ENCODE measurements around the gene TACR1.

The TACR1 gene

GRCh38 chr2:75045526-75046050, 153.7 kb downstream of the TACR1 start:
- no peak for DNase-seq

- DNase-seq = no peak
These were observed 155.0 kb downstream of the TACR1 start for GRCh38 chr2:75044291-75044690.

GRCh38 chr2:75042823-75043222, 156.5 kb downstream of the TACR1 start:
- no peak for DNase-seq

GRCh38 chr2:75041731-75042600, 157.4 kb downstream of the TACR1 start:
- no peak for DNase-seq

GRCh38 chr2:75041226-75041625, 158.1 kb downstream of the TACR1 start:
- no peak for DNase-seq

- no peak for DNase-seq
These were observed 163.6 kb downstream of the TACR1 start for GRCh38 chr2:75035444-75036353.

- DNase-seq = no peak
These were observed 165.8 kb downstream of the TACR1 start for GRCh38 chr2:75033516-75033915.

- no peak for DNase-seq
These were observed 167.2 kb downstream of the TACR1 start for GRCh38 chr2:75031906-75032803.

- no peak for DNase-seq
These were observed 168.1 kb downstream of the TACR1 start for GRCh38 chr2:75031171-75031570.

- no peak for DNase-seq
These were observed 168.9 kb downstream of the TACR1 start for GRCh38 chr2:75030218-75031009.

- no peak for DNase-seq
These were observed 171.4 kb downstream of the TACR1 start for GRCh38 chr2:75027886-75028285.

- DNase-seq = no peak
These were observed 173.5 kb downstream of the TACR1 start for GRCh38 chr2:75025633-75026380.

- no peak for DNase-seq
These were observed 174.1 kb downstream of the TACR1 start for GRCh38 chr2:75025216-75025615.

GRCh38 chr2:75023666-75024455, 175.5 kb downstream of the TACR1 start:
- no peak for DNase-seq

- no peak for DNase-seq
These were observed 176.8 kb downstream of the TACR1 start for GRCh38 chr2:75022516-75022915.

GRCh38 chr2:75021672-75022071, 177.6 kb downstream of the TACR1 start:
- DNase-seq = no peak

GRCh38 chr2:75020476-75020875, 178.8 kb downstream of the TACR1 start:
- DNase-seq = no peak

- DNase-seq = no peak
These were observed 179.5 kb downstream of the TACR1 start for GRCh38 chr2:75019790-75020189.

GRCh38 chr2:75018162-75018561, 181.2 kb downstream of the TACR1 start:
- no peak for DNase-seq

GRCh38 chr2:75012080-75012479, 187.2 kb downstream of the TACR1 start:
- no peak for DNase-seq
